Fibroblast of upper back skin (primary cell): Measurements from ENCODE around the gene CRPPA.
"Not testable (repeated sequence)": the region's sequence is repeated elsewhere in the genome, so short reads cannot be mapped to it uniquely, and the experiment has no call there.

Experiments used
- DNase-seq: peaks from one replicate; pipeline ENCODE4 v3.0.0-alpha.2; 2013

The CRPPA gene

GRCh38 chr7:16396766-16397500 is 24.4 kb downstream of the CRPPA start:
- no peak for DNase-seq

DNA sequence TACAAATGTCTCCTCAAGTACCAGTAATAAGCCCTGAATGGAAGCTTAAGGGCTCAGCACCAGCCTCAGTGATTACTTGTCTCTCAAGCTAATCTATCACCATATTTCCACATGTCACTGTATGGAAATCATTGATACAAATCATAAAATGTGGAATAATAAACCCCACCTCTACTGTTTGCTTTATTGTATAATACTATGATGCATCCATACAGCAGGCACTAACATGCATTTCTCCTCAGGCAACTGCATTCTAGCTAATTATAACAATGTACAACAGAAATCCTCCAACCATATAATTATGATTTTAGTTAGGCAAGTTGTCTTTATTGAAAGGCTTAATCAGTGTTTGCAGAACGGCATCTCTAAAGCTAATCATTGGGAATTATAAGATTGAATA is 26.2 kb downstream of the CRPPA start:
- no peak for DNase-seq

DNA sequence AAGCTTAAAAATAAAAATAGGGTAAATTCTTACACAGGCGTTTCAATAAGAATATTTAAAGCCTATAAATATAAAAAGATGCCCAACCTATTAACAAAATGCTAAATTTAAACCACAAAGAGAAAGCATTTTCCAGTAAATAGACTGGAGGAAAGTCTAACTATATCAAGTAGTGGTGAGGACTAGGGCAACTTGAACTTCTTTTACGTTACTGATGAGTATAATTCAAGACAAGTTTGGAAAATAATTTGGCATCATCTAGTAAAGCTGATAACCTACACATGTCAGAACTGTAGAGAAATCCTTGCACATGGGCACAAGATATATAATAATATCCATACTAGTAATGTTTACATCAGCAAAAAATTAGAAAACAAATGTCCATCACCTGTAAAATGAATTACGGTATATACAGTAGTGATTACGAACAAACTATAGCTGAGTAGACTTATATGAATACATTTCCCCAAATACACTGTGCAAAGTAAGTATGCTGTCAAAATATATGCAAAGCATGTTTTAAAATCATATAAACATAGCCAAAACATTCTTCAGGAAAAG is 27.4 kb downstream of the CRPPA start:
- no peak for DNase-seq

GRCh38 chr7:16392990-16393523 is 28.3 kb downstream of the CRPPA start:
- no peak for DNase-seq

GRCh38 chr7:16383786-16384185 is 37.6 kb downstream of the CRPPA start:
- DNase-seq, result not testable (repeated sequence)

DNA sequence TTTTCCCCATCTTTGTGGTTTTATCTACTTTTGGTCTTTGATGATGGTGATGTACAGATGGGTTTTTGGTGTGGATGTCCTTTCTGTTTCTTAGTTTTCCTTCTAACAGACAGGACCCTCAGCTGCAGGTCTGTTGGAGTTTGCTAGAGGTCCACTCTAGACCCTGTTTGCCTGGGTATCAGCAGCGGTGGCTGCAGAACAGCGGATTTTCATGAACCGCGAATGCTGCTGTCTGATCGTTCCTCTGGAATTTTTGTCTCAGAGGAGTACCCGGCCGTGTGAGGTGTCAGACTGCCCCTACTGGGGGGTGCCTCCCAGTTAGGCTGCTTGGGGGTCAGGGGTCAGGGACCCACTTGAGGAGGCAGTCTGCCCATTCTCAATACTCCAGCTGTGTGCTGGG is 38.2 kb downstream of the CRPPA start:
- DNase-seq, result not testable (repeated sequence)
